ENCODE data around the gene CD2BP2. TPM values are rescaled to one million over a fixed set of nuclear protein-coding genes. Genes with fewer than 3 reads are reported as not detected.

Gene CD2BP2
- total RNA-seq, 1 experiment from 2014 or later, result 48.4 TPM

DNA sequence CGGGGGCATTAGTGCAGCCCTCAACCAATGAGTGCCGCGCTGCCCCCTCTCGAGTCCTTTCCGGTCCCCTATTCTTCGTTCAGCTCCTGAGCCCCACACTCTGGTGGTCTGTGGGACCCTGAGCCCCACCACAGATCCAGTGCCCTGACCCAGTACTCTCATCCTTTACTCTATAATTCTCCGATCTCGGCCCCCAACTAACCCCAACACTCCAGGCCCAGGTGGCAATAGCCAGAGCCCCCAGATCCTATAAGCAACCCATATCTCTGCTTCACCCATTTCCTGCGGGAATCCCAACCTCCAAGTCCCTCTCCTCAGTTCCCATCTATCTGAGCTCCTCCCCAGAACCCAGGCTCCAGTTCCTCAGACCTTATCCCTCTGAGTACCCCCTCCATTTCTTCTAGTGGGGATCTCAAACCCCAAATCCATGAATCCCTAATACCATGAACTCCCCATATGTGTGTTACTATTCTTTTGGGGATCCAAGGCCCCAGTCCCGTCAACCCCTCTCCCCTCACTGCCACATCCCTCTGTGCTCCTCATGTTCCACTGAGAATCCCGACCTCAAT lies 16.2 kb upstream of the CD2BP2 start:
- Mint-ChIP-seq H3K27ac (ENCODE audit: low read depth, unreplicated experiment) (peak overlapping the region; percentile 89), H3K36me3 (ENCODE audit: insufficient read depth, unreplicated experiment) (no peaks in the 10 kb centered on the region), H3K27me3 (ENCODE audit: insufficient read depth, unreplicated experiment) (no peaks in the 10 kb centered on the region), H3K4me3 (ENCODE audit: unreplicated experiment) (peak overlapping the region; percentile 78), H3K9me3 (ENCODE audit: unreplicated experiment) (no peaks in the 10 kb centered on the region), H3K4me1 (ENCODE audit: insufficient read depth, unreplicated experiment) (peaks cover 43% of the 10 kb centered on the region)
- no TSS peak for BruUV-seq (replicated peaks)
- POLR2A ChIA-PET, result interaction anchor here (0.6 to 9.6 kb wide), 21 partner anchors 15 to 1524 kb away, joined by 3 to 132 read pairs (median 3); partner anchors contain the start of genes ALDOA, CD2BP2, DCTPP1 and PRR14
- intact Hi-C loops (cut with micrococcal nuclease), result no loop called here
- TF ChIP-seq, protein P1, sequence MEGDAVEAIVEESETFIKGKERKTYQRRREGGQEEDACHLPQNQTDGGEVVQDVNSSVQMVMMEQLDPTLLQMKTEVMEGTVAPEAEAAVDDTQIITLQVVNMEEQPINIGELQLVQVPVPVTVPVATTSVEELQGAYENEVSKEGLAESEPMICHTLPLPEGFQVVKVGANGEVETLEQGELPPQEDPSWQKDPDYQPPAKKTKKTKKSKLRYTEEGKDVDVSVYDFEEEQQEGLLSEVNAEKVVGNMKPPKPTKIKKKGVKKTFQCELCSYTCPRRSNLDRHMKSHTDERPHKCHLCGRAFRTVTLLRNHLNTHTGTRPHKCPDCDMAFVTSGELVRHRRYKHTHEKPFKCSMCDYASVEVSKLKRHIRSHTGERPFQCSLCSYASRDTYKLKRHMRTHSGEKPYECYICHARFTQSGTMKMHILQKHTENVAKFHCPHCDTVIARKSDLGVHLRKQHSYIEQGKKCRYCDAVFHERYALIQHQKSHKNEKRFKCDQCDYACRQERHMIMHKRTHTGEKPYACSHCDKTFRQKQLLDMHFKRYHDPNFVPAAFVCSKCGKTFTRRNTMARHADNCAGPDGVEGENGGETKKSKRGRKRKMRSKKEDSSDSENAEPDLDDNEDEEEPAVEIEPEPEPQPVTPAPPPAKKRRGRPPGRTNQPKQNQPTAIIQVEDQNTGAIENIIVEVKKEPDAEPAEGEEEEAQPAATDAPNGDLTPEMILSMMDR (IDR thresholded peaks at IDR 0.05; ENCODE audit: unreplicated experiment), result no peak
- CTCF ChIA-PET, result interaction anchor here (0.5 to 1.6 kb wide), 5 partner anchors 15 to 257 kb away, joined by 3 to 11 read pairs (median 5); partner anchors contain the start of gene ZNF48
- no peak for DNase-seq (ENCODE audit: unreplicated experiment)

DNA sequence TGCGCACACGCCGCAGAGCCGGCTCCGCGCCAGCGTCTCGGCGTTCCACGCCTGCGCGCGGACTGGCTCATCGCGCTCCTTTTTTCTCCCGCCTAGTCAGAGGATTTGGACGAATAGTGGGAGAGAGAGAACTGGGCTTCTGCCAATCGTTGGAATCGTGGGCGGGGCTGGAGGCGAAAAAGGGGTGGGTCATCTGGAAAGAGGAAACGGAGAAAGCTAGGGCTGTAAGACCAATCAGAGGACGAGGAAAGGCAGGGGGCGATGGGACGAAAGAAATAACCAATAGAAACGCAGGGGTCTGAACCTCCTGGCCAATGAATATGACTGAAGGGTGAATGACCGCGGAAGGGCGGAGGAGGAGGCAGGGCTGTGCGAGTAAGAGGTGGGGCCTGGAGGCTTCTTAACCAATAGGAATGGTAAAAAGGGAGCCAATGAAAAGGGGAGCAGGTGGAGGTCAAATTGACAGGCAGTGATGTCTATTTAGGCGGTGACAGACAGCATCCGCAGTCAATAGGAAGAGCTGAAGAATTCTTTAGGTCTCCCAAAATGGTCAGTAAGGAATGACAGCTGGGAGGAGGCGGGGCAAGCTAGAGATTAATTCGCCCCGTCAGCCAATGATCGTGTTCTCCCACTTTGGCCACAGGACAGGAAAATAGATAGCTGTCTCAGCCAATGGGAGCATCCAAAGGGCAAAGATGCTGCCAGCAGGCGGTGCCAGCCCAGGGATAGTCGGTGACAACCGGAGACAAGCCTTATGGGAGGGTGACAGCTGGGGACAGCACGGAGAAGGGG lies 15.5 kb upstream of the CD2BP2 start, which contains the start of gene TBC1D10B:
TSS of gene TBC1D10B (minus strand) at position 39 of the 792 bp plus-strand sequence. CDS start 311 bp downstream, outside the sequence.
- peak within 1 kb of the TSS; percentile 78 for H3K4me3 Mint-ChIP-seq (ENCODE audit: unreplicated experiment)
- H3K9me3 Mint-ChIP-seq (ENCODE audit: unreplicated experiment), result no peaks in the 10 kb centered on the region
- H3K36me3 Mint-ChIP-seq (ENCODE audit: insufficient read depth, unreplicated experiment), result peaks cover 5% of the 10 kb centered on the region
- intact Hi-C loops (cut with micrococcal nuclease), result no loop called here
- H3K27ac Mint-ChIP-seq (ENCODE audit: low read depth, unreplicated experiment), result peak within 1 kb of the TSS; percentile 89
- ChIA-PET CTCF (interaction anchor here (0.5 to 1.6 kb wide), 6 partner anchors 25 to 258 kb away, joined by 3 to 11 read pairs (median 4); partner anchors contain the start of gene ZNF48), POLR2A (interaction anchor here (0.6 to 9.6 kb wide), 24 partner anchors 10 to 1524 kb away, joined by 3 to 132 read pairs (median 4); partner anchors contain the start of genes ALDOA, CD2BP2, CDIPT and DCTPP1)
- peaks cover 44% of the 10 kb centered on the region for H3K4me1 Mint-ChIP-seq (ENCODE audit: insufficient read depth, unreplicated experiment)
- H3K27me3 Mint-ChIP-seq (ENCODE audit: insufficient read depth, unreplicated experiment), result no peaks in the 10 kb centered on the region
- peak; percentile 100 for DNase-seq (ENCODE audit: unreplicated experiment)
- BruUV-seq (replicated peaks), result no TSS peak
- TF ChIP-seq, protein P1 (IDR thresholded peaks at IDR 0.05; ENCODE audit: unreplicated experiment), result no peak

DNA sequence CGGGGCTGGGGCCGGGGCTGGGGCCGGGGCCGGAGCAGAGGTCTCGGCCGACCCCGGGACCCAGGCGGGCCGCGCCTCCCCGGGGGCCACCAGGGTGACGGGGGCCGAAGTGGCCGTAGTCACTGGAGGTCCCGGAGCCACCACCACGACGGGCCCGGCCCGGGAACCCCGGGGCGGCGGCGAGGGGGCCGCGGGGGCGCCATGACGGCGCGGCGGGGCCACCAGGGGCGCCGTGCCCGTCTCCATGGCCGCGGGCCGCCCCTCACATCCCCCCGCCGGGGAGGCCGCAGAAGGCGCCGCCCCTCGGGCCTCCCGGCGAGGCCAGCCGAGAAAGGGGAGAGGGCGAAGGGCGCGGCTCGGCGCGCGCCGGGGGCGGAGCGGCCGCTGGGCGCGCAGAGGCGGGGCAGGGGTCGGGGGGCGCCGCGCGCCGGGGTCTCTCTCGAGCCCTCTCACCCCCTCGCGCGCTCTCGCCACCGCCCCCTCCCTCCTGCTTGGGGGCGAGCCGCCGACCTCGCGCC lies 14.9 kb upstream of the CD2BP2 start:
- BruUV-seq (replicated peaks), result no TSS peak
- intact Hi-C loops (cut with micrococcal nuclease), result loop anchor here (2.0 kb wide), 1 partner anchor 39 kb away; no protein-coding TSS in a partner anchor
- Mint-ChIP-seq H3K27ac (ENCODE audit: low read depth, unreplicated experiment) (no peak overlapping the region), H3K4me1 (ENCODE audit: insufficient read depth, unreplicated experiment) (peaks cover 44% of the 10 kb centered on the region), H3K4me3 (ENCODE audit: unreplicated experiment) (peak overlapping the region; percentile 78), H3K36me3 (ENCODE audit: insufficient read depth, unreplicated experiment) (peaks cover 11% of the 10 kb centered on the region), H3K27me3 (ENCODE audit: insufficient read depth, unreplicated experiment) (no peaks in the 10 kb centered on the region), H3K9me3 (ENCODE audit: unreplicated experiment) (no peaks in the 10 kb centered on the region)
- DNase-seq (ENCODE audit: unreplicated experiment), result no peak
- ChIA-PET POLR2A (interaction anchor here (0.7 to 9.6 kb wide), 15 partner anchors 8 to 507 kb away, joined by 3 to 132 read pairs (median 5); partner anchors contain the start of genes ALDOA, CD2BP2, CDIPT and FBRS), CTCF (interaction anchor here (0.7 to 1.2 kb wide), 2 partner anchors 16 to 185 kb away, joined by 3 to 4 read pairs; no protein-coding TSS in a partner anchor)
- TF ChIP-seq, protein P1 (IDR thresholded peaks at IDR 0.05; ENCODE audit: unreplicated experiment), result no peak

Data from MCF 10A (cell line).